Epithelial cell of esophagus (primary cell): ENCODE data around the gene JAM2.

Experiments used
- DNase-seq: peaks from one replicate; pipeline ENCODE4 v3.0.0; 2010; ENCODE audit warnings: low read depth
- H3K4me3 ChIP-seq: 2 replicates; pipeline ENCODE4 v1.5.1; 2011; ENCODE audit warnings: mild to moderate bottlenecking, low read length, control low read depth
- TF ChIP-seq, protein P1 (sequence below): IDR thresholded peaks from 2 replicates; pipeline ENCODE4 v1.5.1; 2011; ENCODE audit warnings: low read depth, mild to moderate bottlenecking, low read length, control low read depth, inconsistent platforms; ENCODE audit not compliant: insufficient read depth; ENCODE audit errors: missing control alignments

Gene JAM2

DNA sequence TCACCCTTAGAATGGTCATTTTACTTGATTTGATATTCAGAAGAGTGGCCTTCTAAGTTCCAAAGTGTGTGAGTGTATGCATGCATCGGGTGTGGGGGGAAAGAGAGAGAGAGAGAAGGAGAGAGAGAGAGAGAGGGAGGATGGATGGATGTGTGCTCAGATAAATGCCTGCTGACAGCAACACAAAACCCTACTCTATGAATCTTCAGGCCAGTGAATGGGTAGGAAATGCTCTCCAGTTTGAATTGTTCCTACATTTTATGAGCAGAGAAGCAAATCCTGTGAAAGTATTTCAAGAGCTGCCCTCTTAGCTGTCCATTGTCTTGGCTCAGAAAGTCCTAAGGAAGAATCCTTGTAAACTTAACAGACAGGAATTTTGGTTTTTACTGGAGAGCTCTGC is 7.4 kb downstream of the JAM2 start:
- H3K4me3 ChIP-seq, result no peak overlapping the region
- TF ChIP-seq, protein P1, sequence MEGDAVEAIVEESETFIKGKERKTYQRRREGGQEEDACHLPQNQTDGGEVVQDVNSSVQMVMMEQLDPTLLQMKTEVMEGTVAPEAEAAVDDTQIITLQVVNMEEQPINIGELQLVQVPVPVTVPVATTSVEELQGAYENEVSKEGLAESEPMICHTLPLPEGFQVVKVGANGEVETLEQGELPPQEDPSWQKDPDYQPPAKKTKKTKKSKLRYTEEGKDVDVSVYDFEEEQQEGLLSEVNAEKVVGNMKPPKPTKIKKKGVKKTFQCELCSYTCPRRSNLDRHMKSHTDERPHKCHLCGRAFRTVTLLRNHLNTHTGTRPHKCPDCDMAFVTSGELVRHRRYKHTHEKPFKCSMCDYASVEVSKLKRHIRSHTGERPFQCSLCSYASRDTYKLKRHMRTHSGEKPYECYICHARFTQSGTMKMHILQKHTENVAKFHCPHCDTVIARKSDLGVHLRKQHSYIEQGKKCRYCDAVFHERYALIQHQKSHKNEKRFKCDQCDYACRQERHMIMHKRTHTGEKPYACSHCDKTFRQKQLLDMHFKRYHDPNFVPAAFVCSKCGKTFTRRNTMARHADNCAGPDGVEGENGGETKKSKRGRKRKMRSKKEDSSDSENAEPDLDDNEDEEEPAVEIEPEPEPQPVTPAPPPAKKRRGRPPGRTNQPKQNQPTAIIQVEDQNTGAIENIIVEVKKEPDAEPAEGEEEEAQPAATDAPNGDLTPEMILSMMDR, result no peak
- DNase-seq, result no peak

DNA sequence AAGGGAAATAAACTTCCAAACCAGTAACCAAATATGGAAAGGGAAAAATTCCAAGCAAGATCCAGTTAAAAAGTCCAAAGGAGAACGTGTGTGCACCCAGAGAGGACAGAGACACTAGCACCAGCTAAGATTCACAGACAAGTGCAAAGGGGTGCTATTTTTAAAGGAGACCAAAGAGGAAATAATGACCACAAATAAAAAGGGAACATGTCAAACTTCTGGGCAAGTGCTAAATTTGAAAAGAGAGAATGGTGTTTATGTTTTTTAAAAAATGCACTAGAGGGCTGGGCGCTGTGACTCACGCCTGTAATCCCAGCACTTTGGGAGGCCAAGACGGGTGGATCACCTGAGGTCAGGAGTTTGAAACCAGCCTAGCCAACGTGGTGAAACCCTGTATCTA is 8.6 kb downstream of the JAM2 start:
- no peak overlapping the region for H3K4me3 ChIP-seq
- no peak for DNase-seq
- TF ChIP-seq, protein P1, result no peak

GRCh38 chr21:25649146-25649545 is 10.1 kb downstream of the JAM2 start:
- no peak overlapping the region for H3K4me3 ChIP-seq
- TF ChIP-seq, protein P1, result no peak
- DNase-seq, result peak; percentile 44

GRCh38 chr21:25656412-25656811 is 17.4 kb downstream of the JAM2 start:
- TF ChIP-seq, protein P1, result no peak
- DNase-seq, result no peak
- no peak overlapping the region for H3K4me3 ChIP-seq

DNA sequence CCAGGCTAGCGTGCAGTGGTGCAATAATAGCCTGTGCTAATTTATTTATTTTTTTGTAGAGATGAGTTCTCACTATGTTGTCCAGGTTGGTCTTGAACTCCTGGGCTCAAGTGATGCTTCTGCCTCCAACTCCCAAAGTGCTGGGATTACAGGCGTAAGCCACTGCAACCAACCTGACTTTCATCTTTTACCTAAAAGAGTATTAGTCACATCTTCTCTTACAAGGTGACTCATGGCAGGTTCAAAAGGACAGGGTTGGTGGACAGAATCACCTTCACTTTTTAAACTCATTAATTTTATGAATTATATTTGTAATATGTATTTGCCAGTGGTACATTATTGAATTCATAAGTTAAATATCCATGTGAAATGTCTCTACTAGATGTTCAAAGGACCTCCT is 18.1 kb downstream of the JAM2 start:
- TF ChIP-seq, protein P1, result no peak
- DNase-seq, result peak; percentile 35
- no peak overlapping the region for H3K4me3 ChIP-seq

GRCh38 chr21:25658427-25659035 is 19.5 kb downstream of the JAM2 start:
- no peak overlapping the region for H3K4me3 ChIP-seq
- TF ChIP-seq, protein P1, result no peak
- DNase-seq, result no peak

DNA sequence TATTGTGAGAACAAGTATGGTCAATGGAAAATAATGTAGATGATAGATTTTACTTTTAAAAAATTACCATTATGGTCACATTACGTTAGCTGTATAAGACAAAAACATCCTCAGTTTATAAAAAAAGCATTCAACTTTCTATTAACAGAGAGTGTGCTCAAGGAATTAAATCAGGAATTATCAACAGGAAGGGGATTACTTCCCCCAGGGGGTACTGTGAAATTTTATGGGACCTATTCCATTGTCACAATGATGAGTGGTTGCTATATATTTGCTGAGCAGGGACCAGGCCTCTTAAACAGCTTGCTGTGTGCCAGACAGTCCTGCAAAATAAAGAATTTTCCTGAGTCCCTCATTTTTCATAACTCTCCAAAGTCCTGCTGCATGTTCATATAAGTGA is 21.2 kb downstream of the JAM2 start:
- no peak for DNase-seq
- TF ChIP-seq, protein P1, result no peak
- no peak overlapping the region for H3K4me3 ChIP-seq
